Stimulated activated CD4-positive, alpha-beta T cell treated with anti-CD3 and anti-CD28 coated beads, Interleukin-2, amount 100 ng/mL, for 24 hours (primary cell): Measurements from ENCODE around the gene MLST8.

Source experiments
- DNase-seq, 2 donors: peaks; one replicate each; pipeline ENCODE4 v3.0.0-alpha.2; 2020

MLST8 gene, protein sequence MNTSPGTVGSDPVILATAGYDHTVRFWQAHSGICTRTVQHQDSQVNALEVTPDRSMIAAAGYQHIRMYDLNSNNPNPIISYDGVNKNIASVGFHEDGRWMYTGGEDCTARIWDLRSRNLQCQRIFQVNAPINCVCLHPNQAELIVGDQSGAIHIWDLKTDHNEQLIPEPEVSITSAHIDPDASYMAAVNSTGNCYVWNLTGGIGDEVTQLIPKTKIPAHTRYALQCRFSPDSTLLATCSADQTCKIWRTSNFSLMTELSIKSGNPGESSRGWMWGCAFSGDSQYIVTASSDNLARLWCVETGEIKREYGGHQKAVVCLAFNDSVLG

DNA sequence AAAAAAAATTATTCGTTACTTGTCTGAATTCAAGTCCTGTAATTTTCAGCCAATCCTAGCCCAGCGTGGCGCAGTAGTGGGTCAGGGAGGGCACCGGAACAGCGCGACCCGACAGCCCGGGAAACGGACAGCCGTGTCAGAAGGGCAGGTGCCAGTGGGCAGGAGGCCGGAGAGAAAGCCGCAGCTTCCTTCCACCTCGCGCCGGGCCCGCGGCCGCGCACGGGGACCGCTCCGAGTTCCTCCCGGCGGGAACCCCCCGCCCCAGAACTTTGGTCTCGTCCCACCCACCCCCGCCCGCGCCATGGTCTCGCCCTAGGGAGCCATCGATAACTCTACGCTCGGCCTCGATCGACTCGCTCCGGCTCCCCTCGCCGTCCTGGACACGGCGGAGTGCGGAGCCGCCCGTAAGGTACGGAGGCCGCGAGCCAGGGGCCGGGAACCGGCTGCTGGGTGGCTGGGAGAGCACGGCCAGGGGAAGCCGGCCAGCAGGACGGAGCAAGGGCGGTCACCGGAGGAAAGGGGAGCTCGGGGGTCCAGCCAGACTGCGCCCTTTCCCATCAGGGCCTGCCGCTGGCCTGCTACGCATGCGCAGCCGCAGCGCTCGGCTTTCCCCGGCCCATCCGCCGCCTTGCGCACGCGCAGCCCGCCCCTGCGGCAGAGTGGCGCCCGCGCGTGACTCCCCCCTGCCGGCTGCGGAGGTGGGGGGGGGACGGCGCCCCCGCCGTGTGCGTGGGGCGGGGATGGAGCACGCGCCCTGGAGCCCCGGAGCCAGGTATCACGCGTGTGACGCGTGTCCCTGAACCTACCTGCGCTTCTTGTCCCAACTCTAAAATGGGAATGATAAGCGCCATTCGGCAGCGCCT, at the start of gene MLST8:
Gene MLST8, plus strand, starts transcription at position 351 of the 863 bp plus-strand sequence. CDS start 632 bp downstream, outside the sequence.
- DNase-seq = peak; percentile 88 to 90

DNA sequence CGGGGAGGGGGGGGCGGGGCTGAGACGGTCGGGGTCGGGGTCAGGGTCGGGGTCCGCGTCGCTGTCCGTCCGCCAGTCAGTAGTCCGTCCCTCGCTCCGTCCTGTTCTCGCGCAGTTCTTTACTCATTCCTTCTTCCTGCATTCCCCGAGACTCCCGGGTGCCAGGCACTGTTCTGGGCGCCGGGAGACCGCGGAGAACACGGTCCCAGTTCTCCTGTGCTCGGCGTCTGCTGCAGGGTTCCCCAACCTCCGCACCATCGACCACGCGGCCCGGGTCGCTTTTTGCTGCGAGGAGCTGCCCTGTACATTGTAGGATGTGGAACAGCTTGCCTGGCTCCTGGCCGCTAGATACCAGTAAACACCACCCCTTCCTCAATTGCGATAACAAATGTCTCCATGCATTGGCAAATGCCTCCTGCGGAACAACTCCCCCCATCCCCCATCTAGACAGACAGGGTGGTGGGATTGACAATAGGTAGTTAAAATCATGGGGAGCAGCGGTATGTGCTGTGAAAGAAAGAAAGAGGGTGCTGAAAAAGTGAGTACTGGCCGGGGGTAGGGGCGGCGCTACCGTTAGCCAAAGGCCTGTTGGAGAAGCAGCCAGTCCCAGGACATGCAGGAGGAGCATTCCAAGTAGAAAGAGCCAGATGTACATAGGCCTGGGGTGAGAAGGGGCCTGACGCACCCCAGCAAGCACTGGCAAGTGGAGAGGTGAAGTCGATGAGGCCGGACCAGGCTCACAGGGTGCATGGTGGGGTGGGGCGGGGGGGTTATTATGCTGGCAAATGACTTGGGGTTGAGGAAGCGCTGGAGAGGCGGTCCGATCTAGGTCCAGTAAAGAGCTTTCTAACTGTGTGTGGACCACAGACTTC, 49.0 kb upstream of the MLST8 start:
- peak in 1 of 2 donors; percentile 33 for DNase-seq

DNA sequence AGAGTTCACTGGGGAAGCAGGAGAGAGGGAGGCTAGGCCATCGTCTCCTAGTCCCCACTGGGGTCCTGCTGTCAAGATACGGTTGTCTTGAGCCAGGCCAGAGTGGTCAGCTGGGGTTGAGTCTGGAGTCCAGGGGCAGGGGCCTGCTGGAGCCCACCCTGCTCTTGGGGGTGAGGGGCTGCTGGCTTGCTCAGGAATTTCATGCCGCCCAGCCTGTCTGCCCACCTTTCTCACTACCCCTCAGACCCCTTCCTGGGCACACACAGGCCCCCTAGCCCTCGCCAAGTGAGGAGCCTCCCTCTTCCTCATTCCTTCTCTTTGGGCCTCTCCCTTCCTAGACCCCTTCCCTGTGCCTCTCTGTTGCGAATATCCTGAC, 48.4 kb upstream of the MLST8 start:
- no peak for DNase-seq

DNA sequence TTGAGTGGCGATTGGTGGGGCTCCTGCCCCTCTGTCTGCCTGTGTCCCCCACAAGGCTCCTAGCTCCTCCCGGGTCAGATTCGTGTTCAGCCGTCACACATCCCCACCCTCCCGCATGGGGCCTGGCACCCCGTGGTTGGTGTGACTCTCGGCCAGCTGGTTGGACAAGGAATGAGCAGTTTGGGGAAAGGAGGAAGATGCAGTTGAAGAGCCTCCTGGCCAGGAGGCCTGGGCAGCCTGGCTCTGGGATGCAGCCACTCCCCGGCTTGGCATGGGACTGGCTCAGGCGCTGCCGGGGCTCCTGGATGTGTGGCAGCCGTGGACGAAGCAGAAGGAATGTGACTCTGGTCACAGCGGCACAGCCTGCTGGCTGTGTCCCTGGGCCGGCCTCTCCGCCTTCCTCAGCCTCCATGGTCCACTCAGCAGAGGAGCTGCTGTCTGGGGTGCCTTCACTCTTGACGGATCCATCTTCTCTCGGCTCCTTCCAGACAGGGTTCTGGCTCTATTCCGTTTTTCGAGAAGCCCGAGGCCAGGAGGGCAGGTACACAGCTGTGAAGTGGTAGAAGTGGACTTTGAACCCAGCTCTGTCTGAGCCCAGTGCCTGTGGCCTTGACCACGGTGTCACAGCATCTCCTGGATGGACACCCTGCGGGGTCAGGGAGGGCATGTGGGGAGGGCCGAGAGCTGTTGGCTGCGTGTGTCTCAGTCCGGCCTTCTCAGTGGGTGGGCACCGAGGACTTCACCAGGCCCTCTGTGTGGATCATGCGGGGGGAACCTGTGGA, 47.6 kb upstream of the MLST8 start:
- DNase-seq = no peak

DNA sequence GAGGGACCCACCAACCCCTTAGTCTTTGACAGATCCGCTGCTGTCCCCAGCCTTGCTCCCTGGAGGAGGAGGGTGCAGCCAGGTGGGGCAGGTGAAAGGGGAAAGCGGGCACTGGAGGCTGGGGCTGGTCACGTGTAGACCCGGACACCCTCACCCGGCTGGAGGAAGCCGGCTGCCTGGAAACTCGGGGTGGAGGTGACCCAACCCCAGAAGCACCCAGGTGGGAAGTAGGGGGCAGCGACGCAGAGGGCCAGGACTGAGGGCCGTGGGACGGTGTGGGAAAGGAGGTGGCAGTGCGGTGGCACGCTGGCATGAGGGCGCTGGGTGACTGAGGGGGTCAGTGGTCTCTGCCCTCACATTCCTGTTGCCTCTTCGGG, 47.0 kb upstream of the MLST8 start:
- no peak for DNase-seq

DNA sequence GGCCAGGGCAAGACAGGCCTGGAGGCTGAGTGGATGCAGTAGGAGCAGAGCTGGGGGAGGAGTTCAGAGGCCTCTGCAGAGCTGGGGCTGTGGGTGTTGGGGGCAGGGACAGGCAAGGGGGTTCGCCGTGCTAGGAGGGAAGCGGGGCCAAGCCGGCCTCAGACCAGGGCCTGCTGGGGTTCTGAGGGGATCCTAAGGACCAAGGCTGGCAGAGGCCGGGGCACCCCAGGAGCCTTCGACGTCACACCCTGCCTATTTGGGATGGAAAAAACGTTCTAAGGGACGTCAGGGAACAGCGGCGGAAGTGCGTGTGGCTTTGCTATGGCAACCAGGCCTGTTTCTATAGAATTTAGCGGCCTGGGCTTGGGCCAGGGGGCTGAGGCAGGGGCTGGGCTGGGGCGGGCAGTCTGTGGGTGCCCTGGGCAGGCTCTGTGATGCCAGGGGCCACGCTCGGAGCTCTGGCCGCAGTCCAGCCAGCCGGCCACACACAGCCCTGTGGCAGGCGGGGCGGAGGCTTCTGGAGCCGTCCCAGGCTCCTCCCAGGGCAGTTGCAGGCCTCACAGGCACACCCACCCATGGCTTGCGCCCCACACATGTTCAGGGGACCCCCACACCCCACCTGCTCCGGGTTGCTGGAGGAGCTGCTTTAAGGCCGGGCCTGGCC, 45.9 kb upstream of the MLST8 start:
- DNase-seq = no peak

DNA sequence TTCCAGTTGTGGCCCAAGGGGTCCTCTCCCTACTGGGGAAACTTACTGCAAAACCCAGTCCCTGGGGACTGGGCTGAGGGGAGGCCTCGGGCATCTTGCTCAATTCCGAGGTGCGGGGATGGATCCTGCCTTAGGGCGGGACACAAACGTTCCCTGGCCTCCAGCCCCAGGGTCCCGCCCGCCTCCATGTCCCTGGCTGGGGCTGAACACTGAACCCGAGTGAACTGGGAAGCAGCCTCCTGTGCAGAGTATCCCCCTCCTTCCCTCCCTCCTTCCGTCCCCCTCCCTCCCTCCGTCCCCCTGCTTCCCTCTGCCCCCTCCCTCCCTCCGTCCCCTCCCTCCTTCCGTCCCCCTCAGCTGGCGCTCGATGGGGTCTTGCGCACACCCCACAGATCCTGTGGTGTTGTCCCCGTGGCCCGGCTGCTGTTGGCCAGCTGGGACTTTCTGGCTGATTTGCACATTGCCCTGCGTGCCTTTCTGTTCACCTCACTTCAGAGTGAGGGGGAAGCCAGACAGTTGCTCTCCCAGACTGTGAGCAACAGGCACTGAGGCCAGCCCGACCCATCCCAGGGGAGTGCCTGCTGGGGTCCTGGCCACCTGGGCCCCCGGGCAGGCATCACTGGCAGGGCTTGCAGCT, 44.2 kb upstream of the MLST8 start:
- no peak for DNase-seq

DNA sequence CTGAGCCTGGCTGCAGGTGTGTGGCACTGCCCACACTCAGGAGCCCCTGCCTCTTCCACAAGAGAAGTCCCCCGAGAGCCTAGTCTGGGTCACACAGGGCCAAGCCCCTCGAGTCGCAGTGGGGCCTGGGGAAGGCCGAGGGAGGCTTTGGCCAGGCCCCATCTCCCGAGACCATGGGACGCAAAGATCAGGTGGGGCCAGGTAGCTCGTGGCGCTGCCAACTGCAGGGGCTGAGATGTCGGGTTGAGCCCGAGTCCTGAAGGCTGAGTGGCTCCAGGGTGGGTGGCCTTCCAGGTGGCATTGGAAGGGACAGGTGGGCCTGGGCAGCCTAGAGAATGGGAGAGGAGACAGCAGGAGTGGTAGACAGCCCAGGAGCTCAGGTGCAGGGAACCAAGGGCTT, 43.3 kb upstream of the MLST8 start:
- DNase-seq = no peak

DNA sequence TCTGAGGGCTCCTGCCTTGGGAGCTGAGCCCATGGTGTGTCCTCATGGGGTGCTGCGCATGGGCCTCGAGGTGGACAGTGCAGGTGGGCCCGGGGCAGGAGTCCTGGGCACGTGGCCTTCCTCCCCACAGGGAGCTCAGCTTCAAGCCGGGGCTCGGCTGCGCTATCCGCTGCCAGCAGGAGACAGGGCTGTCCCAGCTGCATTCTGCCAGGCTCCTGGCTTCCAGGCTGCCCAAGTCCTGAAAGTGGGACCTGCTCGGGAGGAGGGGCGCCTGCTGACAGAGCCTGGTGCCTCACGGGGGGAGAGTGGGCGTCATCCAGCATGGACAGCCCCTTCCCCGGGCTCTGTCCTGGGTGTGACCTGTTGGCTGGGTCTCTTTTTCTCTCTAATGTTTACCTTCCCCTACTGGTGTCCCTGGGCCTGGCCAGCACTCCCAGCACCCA, 42.6 kb upstream of the MLST8 start:
- DNase-seq = no peak

DNA sequence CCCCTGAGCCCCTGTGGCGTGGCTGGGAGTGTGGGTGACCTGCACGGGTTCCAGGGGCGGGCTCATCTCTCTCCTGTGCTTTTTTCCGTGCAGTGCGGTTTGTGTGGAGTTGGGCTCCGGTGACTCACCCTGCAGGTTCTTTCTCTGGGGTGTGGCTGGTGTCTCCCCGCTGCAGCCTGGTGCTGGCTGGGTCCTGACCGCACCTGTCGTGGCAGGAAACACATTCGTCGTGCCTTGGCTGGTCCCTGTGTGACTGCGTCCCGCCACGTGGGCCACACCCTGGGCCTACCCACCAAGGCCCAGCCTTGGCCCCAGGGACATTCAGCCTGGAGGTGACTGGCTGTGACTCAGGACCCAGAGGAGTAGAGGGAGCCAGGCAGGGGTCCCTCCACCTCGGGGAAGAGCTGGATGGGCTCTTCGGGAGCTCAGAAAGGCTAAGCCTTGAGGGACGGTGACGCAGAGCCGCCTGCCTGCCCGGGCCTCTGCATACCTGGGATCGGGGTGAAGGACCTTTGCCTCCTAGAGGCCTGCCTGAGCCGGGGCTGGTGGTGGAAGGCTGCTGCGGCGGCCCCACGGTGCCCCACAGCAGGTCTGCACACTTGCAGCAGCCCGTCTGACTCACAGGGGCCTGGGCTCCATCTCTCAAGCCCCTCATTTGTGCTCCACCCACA, 41.9 kb upstream of the MLST8 start:
- no peak for DNase-seq

DNA sequence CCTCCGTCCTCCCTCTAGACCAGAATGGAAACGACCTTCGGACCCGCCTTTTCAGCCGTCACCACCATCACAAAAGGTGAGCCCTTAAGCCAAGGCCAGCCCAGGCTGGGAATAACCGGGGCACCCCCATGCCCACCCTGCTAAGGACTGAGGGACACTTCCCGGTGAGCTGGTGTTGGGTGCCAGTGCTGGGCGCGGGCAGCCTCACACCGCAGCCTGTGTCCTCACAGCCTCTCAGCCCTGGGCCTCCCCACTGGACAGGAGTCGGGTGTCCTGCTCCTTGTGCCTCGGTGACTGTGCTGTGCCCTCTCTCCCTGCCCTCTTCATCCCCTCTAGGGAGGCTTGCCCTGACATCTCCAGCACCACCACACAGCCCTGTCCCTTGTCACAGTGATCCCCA, 39.4 kb upstream of the MLST8 start:
- no peak for DNase-seq

DNA sequence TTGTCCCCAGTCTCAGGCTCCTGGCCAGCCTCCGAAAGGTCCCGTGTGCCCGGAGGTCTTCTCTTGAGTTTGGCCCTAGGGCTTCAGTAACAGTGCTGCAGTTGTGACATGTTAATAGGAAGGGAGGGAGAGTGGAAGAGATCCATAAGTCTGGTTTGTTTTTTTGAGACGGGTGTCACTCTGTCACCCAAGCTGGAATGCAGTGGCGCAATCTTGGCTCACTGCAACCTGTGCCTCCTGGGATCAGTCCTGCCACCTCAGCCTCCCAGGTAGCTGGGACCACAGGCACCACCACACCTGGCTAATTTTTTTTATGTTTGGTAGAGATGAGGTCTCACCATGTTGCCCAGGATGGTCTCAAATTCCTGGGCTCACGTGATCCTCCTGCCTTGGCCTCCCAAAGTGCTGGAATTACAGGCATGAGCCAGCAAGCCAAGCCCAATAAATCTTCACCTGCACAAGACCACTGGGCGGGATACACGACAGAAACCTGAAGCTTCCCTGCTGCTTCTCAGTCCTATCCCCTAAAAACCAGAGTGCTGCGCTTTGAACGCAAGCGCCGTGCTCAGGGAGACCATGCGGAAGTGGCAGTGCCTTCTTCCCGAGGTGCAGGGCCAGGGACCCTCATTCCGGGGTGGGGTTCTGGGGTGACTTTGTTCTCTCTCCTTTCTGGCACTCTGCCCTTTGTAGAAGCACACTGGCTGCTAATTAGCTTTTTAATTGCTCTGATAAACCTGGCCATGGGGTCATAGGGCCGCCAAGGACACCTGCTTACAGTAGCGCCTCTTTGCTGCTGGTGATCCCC, 38.8 kb upstream of the MLST8 start:
- DNase-seq = no peak

DNA sequence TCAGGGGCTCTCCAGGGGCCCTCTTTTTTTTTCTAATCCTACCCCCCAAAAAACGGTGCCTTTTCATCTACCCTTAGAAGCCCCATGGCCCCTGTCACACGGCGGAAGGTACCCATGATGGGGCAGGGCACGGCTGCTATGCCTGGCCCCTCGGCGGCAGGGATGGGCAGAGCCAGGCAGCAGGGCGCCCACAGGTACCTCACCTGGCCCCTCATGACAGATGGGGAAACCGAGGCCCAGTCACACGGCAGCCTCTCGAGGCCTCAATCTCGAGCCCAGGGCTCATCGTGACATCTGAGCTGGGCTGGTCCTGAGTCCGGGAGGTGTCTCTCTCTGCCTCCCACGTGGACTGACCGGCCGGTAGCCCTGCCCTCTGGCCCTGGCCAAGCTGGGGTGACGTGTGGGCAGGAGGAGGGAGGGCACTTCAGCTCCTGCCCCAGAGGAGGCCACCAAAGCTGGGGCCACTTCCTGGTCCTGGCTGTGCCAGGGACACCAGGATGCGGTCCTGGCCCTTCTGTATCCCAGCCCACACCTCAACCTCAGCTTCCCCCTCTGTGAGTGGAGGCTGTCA, 38.1 kb upstream of the MLST8 start:
- DNase-seq = no peak

DNA sequence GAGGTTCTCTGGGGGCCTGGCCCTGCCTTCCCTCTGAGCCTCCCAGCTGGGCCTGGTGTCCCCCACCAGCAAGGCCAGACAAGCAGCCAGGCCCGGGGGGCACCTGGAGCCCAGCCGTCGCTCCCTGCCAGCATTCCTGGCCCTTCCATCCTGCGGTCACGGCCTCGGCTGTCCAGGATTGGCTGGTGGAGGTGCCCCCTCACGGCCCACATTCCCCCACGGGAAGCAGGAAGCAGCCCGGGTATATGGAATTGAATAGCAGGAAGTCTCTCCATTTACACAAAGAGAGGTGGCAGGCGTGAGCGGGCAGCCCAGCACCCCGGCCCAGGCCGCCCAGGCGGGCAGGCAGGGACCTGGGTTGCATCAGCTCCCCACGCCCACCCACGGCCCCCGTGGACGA, 35.2 kb upstream of the MLST8 start:
- DNase-seq = no peak

DNA sequence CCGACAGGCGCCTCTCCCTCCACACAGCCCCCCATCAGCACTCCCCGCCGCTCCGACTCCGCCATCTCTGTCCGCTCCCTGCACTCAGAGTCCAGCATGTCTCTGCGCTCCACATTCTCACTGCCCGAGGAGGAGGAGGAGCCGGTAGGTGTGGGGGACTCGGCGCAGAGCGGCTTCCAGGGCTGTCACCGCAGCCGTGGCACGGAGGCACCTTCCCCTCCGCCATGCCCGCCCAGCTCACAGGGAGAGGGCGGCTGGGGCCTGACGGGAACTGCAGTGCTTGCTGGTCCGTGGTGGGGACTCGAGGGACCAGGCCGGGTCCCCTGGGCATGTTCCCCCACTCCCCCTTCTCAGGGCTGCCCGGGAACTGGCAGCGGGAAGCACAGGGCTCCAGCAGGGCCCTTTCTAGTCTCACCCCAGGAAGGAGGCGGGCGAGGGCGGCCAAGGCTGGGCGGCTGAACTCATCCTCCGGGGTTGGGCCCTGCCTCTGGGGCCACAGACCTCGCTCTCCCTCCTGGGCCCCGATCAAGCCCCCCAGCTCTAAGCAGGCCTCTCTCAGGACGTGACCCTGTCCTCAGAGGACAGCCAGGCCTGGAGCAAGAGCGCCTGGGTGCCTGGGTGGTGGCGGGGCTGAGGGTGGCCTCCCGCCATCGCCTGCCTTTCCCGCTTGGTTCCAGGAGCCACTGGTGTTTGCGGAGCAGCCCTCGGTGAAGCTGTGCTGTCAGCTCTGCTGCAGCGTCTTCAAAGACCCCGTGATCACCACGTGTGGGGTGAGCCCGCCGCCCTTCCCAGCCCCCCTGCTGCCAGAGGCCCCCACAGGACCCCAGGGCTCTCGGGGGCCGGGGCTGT, 34.4 kb upstream of the MLST8 start:
- DNase-seq = no peak

DNA sequence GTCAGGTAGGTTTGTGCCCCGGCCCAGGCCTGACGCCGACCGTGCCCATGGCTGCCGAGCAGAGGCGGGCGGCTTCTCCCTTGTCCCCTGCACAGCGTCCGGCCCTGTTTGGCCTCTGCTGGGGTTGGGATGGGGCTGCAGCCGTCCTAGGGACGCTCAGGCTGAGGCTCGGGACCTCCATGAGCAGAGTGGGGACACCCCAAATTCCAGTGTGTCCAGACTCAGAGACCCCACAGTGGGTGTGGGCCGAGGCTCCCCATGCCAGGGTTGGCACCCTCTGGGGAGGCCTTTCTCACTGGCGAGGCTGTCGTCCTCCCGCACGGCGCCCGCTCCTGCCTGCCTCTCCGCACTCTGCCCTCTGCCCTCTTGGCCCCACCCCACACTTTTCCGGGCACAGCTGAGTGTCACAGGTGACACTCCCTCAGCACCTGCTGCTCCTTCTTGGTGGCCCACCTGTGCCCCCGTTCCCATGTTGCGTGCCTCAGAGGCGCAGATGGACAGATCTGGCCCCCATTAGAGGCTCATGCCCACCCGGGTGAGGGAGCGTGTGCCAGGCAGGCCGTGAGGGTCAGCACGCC, 33.6 kb upstream of the MLST8 start:
- no peak for DNase-seq

DNA sequence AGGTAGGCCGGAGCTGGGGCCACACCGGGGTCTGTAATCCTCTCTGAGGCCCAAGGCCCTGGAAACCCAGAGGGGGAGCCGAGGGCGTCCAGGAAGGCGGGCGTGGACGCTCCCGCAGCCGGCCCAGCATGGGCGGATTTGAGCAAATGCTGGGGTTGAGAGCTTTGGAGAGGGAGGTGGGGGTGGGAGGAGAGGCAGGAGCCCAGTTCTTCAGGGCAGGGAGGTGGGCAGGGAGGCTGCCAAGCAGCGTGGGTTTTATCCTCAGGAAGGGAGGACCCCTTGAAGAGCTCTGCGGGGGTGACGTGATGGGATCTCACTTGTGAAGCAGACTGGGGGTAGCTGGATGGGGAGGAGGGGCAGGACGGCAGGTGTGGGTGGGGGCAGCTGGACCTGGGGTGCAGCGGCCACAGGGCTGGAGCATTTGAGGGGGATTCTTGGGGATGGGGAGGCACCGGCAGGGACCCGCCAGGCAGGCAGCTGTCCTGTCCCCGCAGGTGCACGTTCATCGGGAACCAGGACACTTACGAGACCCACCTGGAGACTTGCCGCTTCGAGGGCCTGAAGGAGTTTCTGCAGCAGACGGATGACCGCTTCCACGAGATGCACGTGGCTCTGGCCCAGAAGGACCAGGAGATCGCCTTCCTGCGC, 32.4 kb upstream of the MLST8 start:
- no peak for DNase-seq

DNA sequence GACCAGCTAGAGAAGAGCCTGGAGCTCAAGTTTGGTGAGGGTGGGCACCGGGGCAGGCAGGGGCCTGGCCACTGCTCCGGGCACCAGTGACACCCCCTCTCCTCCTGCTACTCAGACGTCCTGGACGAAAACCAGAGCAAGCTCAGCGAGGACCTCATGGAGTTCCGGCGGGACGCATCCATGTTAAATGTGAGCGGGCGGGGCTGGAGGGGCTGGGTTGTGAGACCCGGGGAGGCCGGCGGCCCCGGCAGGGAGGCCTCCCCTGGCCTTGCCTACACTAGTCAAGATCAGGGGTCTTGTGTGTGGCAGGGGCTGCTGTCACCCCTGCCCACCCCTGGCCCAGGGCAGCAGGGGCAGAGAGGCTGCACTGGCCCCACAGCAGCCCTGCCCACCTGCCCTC, 31.9 kb upstream of the MLST8 start:
- no peak for DNase-seq
